GM10248 (cell line): ENCODE data around the gene ANKEF1.
A peak's percentile ranks its signal among the peaks of the same experiment; 100 is the strongest.

Source experiments
- CTCF ChIA-PET: fragments of 300-600 bp; sonication (Branson Sonifier 250); formaldehyde crosslinking; extraction: SDS; loops from one replicate; lab custom pipeline; 2021; ENCODE audit warnings: antibody characterized with exemption; lab: Yijun Ruan, JAX
- POLR2A ChIA-PET: fragments of 350-650 bp; sonication (Branson Sonifier 250); formaldehyde crosslinking; extraction: SDS; loops from one replicate; lab custom pipeline; 2020; ENCODE audit warnings: antibody characterized with exemption; lab: Yijun Ruan, JAX
- DNase-seq: peaks from one replicate; pipeline ENCODE4 v3.0.0; 2012; ENCODE audit errors: extremely low spot score
- CTCF ChIP-seq: IDR thresholded peaks from 2 replicates; pipeline ENCODE4 v1.5.1; 2012; ENCODE audit warnings: mild to moderate bottlenecking, low read depth; ENCODE audit errors: extremely low read depth, missing control alignments, control extremely low read depth

Gene ANKEF1

GRCh38 chr20:10090588-10091166, 55.9 kb downstream of the ANKEF1 start:
- POLR2A ChIA-PET = no interaction called here
- TF ChIP-seq CTCF = peak; percentile 57
- DNase-seq = peak; percentile 26
- CTCF ChIA-PET = interaction anchor here (0.7 to 6.1 kb wide), 20 partner anchors 8 to 683 kb away, joined by 3 to 38 read pairs (median 5); no protein-coding TSS in a partner anchor

DNA sequence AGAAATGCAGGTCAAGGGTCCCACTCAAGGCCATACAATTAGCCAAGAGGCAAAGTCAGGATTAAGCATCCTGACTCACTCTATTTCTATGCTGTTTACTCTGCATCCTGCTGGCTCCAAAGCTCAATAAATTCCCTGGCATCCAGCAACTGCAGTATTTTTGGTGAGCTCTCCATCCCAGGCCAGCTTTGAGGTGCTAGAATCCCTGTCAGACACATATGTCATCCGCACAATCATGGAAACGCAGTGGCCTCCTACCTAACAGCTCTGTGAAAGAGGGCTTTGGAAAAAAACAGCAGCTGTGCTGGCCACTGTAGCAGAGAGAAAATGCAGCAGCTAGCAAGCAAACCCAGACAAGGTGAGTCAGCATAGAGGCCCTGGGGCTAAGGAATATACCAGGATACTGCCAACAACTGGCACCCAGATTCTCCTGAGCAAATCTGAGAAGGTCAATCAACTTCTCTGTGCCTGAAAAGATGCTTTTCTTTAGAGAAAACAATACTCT, 58.4 kb downstream of the ANKEF1 start:
- ChIA-PET POLR2A (no interaction called here), CTCF (interaction anchor here (0.9 to 6.1 kb wide), 4 partner anchors 11 to 476 kb away, joined by 3 to 38 read pairs (median 8); no protein-coding TSS in a partner anchor)
- no peak for DNase-seq
- TF ChIP-seq CTCF = no peak

- CTCF ChIA-PET = no interaction called here
Observed at GRCh38 chr20:10094566-10095173, 59.9 kb downstream of the ANKEF1 start.

DNA sequence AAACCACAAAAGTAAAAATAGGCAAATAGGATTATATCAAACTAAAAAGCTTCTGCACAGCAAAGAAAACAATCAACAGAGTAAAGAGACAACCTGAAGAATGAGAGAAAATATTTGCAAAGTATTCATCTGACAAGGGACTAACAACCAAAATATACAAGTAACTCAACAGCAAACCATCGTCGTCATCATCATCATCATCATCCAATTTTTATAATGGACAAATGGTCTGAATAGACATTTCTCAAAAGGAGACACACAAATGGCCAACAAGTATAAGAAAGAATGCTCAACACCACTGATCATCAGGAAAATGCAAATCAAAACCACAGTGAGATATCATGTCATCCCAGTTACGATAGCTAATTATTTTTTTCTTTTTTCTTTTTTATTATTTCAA, 62.0 kb downstream of the ANKEF1 start:
- ChIA-PET POLR2A (no interaction called here), CTCF (no interaction called here)
- no peak for TF ChIP-seq CTCF
- no peak for DNase-seq

More at GRCh38 chr20:10094566-10095173, 59.9 kb downstream of the ANKEF1 start:
- TF ChIP-seq CTCF = no peak
- no peak for DNase-seq
- POLR2A ChIA-PET = no interaction called here

GRCh38 chr20:10105046-10105445, 70.3 kb downstream of the ANKEF1 start:
- TF ChIP-seq CTCF = no peak
- ChIA-PET POLR2A (no interaction called here), CTCF (interaction anchor here (1.1 to 5.1 kb wide), 4 partner anchors 10 to 33 kb away, joined by 3 to 38 read pairs (median 10); no protein-coding TSS in a partner anchor)
- DNase-seq = no peak
